ENCODE measurements around the gene COQ8A. TPM values are rescaled to one million over a fixed set of nuclear protein-coding genes. Genes with fewer than 3 reads are reported as not detected.

COQ8A gene
- total and polyA plus RNA-seq, 10 of the 15 experiments (the other 5 are each of a cell fraction or from before 2014, with no cell fraction given) = 0.72 to 24.8 (median 12.1) TPM

- 91% methylated on average over 18 of the region's 18 CpGs for WGBS (ENCODE audit: insufficient coverage, insufficient replicate concordance, low lambda C conversion rate, missing lambda C conversion rate)
- peak; percentile 6; the same call in 2 of the 3 replicates for ATAC-seq
- BruUV-seq (replicated peaks) = no TSS peak
- no peaks in the 10 kb centered on the region for H4K20me1 ChIP-seq (ENCODE audit: control insufficient read depth, insufficient read depth)
- ChIA-PET RAD21 (ENCODE audit: unreplicated experiment) (interaction anchor here (0.8 to 1.2 kb wide), 3 partner anchors 11 to 255 kb away, joined by 3 read pairs; partner anchors contain the start of gene ITPKB), POLR2A (no interaction called here), CTCF (no interaction called here), SMC1A (ENCODE audit: uncharacterized antibody, unreplicated experiment) (interaction anchor here (1.0 to 1.5 kb wide), 2 partner anchors 14 to 28 kb away, joined by 3 to 4 read pairs; no protein-coding TSS in a partner anchor)
- H3K79me2 ChIP-seq (ENCODE audit: control insufficient read depth, insufficient read depth, low read length) = no peaks in the 10 kb centered on the region
- FAIRE-seq = no peak
- in situ Hi-C loops (cut with MboI) = no loop called here
- no peaks in the 10 kb centered on the region for H3K36me3 ChIP-seq (ENCODE audit: control insufficient read depth in 2 of 2, insufficient read depth in 2 of 2, low read length in 1 of 2)
- H3K27me3 ChIP-seq (replicated peaks in 1 of 2; ENCODE audit: control insufficient read depth in 2 of 2, insufficient read depth in 2 of 2, low read length in 1 of 2) = no peaks in the 10 kb centered on the region
- DNase-seq (ENCODE audit: low read depth, low spot score) = no peak
- no peaks in the 10 kb centered on the region for H3K9me3 ChIP-seq (replicated peaks; ENCODE audit: control insufficient read depth, insufficient read depth, low read length)
- peak overlapping the region; percentile 44; the same call in 1 of the 2 replicates for H3K4me2 ChIP-seq (ENCODE audit: control insufficient read depth, insufficient read depth)
- intact Hi-C loops (cut with micrococcal nuclease; ENCODE audit: unreplicated experiment) = no loop called here
- peaks cover 16% of the 10 kb centered on the region for H3K4me1 ChIP-seq (ENCODE audit: control insufficient read depth, insufficient read depth, low read length)
- H3K4me3 ChIP-seq = 0 out of 2 replicates have a peak overlapping the region, but pooled peaks have one; percentile 48
- TF ChIP-seq EED (IDR thresholded peaks at IDR 0.05; ENCODE audit: low read depth) (no peak), NFXL1 (IDR thresholded peaks at IDR 0.05; ENCODE audit: borderline replicate concordance) (no peak), PML (IDR thresholded peaks at IDR 0.05; ENCODE audit: low read length) (no peak), HDGF (IDR thresholded peaks at IDR 0.05) (0 out of 2 replicates have a peak, but pooled peaks have one; percentile 29)
- H3K27ac ChIP-seq (ENCODE audit: control insufficient read depth, insufficient read depth) = peak overlapping the region; percentile 52
- peak overlapping the region; percentile 52; the same call in 1 of the 2 replicates for H2AFZ ChIP-seq (ENCODE audit: control insufficient read depth, low read depth, low read length)
- no peak overlapping the region for H3K9ac ChIP-seq (ENCODE audit: control insufficient read depth, insufficient read depth, low read length)
Observed at GRCh38 chr1:226994586-226995364, 54.7 kb downstream of the COQ8A start.

All from GM12878 (cell line).